HEK293 (cell line): ENCODE data around the gene CCDC27.

ENCODE experiments used
- CTCF ChIA-PET: fragments of 350-600 bp; formaldehyde crosslinking; extraction: SDS; loops from one replicate; lab custom pipeline; 2021; ENCODE audit warnings: antibody characterized with exemption; lab: Yijun Ruan, JAX
- POLR2A ChIA-PET: fragments of 300-600 bp; formaldehyde crosslinking; extraction: SDS; loops from one replicate; lab custom pipeline; 2020; ENCODE audit warnings: antibody characterized with exemption, inconsistent platforms; lab: Yijun Ruan, JAX
- H3K27ac ChIP-seq: fragments of 200-500 bp; sonication (Bioruptor generic); 2 replicates; pipeline ENCODE4 v1.5.1; 2014; ENCODE audit warnings: low read depth, low read length, control low read depth, inconsistent platforms; ENCODE audit errors: extremely low read depth
- H3K36me3 ChIP-seq, 2 experiments: fragments of 200-500 bp in 1 of 2; sonication (Bioruptor generic) in 1 of 2; 1 replicate in 1 of 2; 2 replicates in 1 of 2; pipeline ENCODE4 v1.5.1; 2014 to 2017; ENCODE audit warnings: inconsistent platforms in 2 of 2, low read length in 2 of 2; ENCODE audit not compliant: control insufficient read depth in 2 of 2, insufficient read depth in 1 of 2
- H3K4me1 ChIP-seq: fragments of 200-500 bp; sonication (Bioruptor generic); 2 replicates; pipeline ENCODE4 v1.5.1; 2014; ENCODE audit warnings: mild to moderate bottlenecking, low read length, inconsistent platforms; ENCODE audit not compliant: control insufficient read depth, insufficient read depth
- H3K4me3 ChIP-seq: 2 replicates; pipeline ENCODE4 v1.5.1; 2011; ENCODE audit warnings: low read depth, mild to moderate bottlenecking, control low read depth, low read length, moderate library complexity
- H3K9me3 ChIP-seq: fragments of 200-500 bp; sonication (Bioruptor generic); 2 replicates; pipeline ENCODE4 v1.5.1; 2014; ENCODE audit warnings: low read depth, low read length, inconsistent platforms; ENCODE audit not compliant: control insufficient read depth, insufficient read depth
- GFI1B ChIP-seq: fragments of 450-650 bp; formaldehyde crosslinking; IDR thresholded peaks from 2 replicates; pipeline ENCODE4 v1.5.1; 2016; ENCODE audit warnings: missing biosample characterization, missing genetic modification characterization
- GLIS1 ChIP-seq: fragments of 450-650 bp; formaldehyde crosslinking; IDR thresholded peaks from 2 replicates; pipeline ENCODE4 v1.5.1; 2016; ENCODE audit warnings: missing biosample characterization, missing genetic modification characterization
- MEIS1 ChIP-seq: sonication (generic); formaldehyde crosslinking; IDR thresholded peaks from 2 replicates; pipeline ENCODE4 v1.8.1; 2022; ENCODE audit warnings: missing genetic modification reagents, mild to moderate bottlenecking, borderline replicate concordance
- MZF1 ChIP-seq: fragments of 450-650 bp; formaldehyde crosslinking; IDR thresholded peaks from 2 replicates; pipeline ENCODE4 v1.5.1; 2017; ENCODE audit warnings: missing biosample characterization, missing genetic modification characterization, borderline replicate concordance
- SCRT2 ChIP-seq: fragments of 450-650 bp; formaldehyde crosslinking; IDR thresholded peaks from 2 replicates; pipeline ENCODE4 v1.5.1; 2016; ENCODE audit warnings: missing biosample characterization, missing genetic modification characterization
- TCF7L2 ChIP-seq: IDR thresholded peaks from 2 replicates; pipeline ENCODE4 v1.6.1; 2011; ENCODE audit warnings: low read depth, mild to moderate bottlenecking, inconsistent platforms, low read length, moderate library complexity, borderline replicate concordance
- ZFP41 ChIP-seq: fragments of 450-650 bp; formaldehyde crosslinking; IDR thresholded peaks from 2 replicates; pipeline ENCODE4 v1.5.1; 2016; ENCODE audit warnings: missing biosample characterization, missing genetic modification characterization, borderline replicate concordance
- ZNF19 ChIP-seq: fragments of 450-650 bp; formaldehyde crosslinking; IDR thresholded peaks from 2 replicates; pipeline ENCODE4; 2016; ENCODE audit warnings: missing biosample characterization, missing genetic modification characterization, low read depth
- ZNF335 ChIP-seq: fragments of 450-650 bp; formaldehyde crosslinking; conservative IDR thresholded peaks from 2 replicates; pipeline ENCODE4 v1.5.1; 2016; ENCODE audit warnings: missing biosample characterization, missing genetic modification characterization
- ZNF404 ChIP-seq: fragments of 450-650 bp; formaldehyde crosslinking; IDR thresholded peaks from 2 replicates; pipeline ENCODE4 v1.5.1; 2017; ENCODE audit warnings: missing biosample characterization, missing genetic modification characterization
- ZNF416 ChIP-seq: fragments of 450-650 bp; formaldehyde crosslinking; IDR thresholded peaks from 2 replicates; pipeline ENCODE4 v1.5.1; 2016; ENCODE audit warnings: missing biosample characterization, missing genetic modification characterization
- ZNF473 ChIP-seq: fragments of 450-650 bp; formaldehyde crosslinking; IDR thresholded peaks from 2 replicates; pipeline ENCODE4 v1.5.1; 2017; ENCODE audit warnings: missing biosample characterization, missing genetic modification characterization
- ZNF501 ChIP-seq: fragments of 450-650 bp; formaldehyde crosslinking; IDR thresholded peaks from 2 replicates; pipeline ENCODE4 v1.5.1; 2016; ENCODE audit warnings: missing biosample characterization, missing genetic modification characterization
- ZNF510 ChIP-seq: fragments of 450-650 bp; formaldehyde crosslinking; IDR thresholded peaks from 2 replicates; pipeline ENCODE4 v1.5.1; 2018; ENCODE audit warnings: mild to moderate bottlenecking, missing genetic modification characterization, missing biosample characterization; ENCODE audit not compliant: insufficient replicate concordance
- ZNF521 ChIP-seq: fragments of 450-650 bp; formaldehyde crosslinking; IDR thresholded peaks from 2 replicates; pipeline ENCODE4 v1.5.1; 2017; ENCODE audit warnings: missing biosample characterization, mild to moderate bottlenecking, missing genetic modification characterization
- ZNF530 ChIP-seq: fragments of 450-650 bp; formaldehyde crosslinking; IDR thresholded peaks from 2 replicates; pipeline ENCODE4 v1.5.1; 2016; ENCODE audit warnings: low read depth, missing biosample characterization, missing genetic modification characterization
- ZNF561 ChIP-seq: fragments of 450-650 bp; IDR thresholded peaks from 2 replicates; pipeline ENCODE4 v1.5.1; 2018; ENCODE audit warnings: missing biosample characterization, missing genetic modification characterization, borderline replicate concordance
- ZNF585B ChIP-seq: fragments of 450-650 bp; formaldehyde crosslinking; IDR thresholded peaks from 2 replicates; pipeline ENCODE4 v1.5.1; 2016; ENCODE audit warnings: missing biosample characterization, missing genetic modification characterization
- ZNF660 ChIP-seq: fragments of 450-650 bp; IDR thresholded peaks from 2 replicates; pipeline ENCODE4 v1.5.1; 2018; ENCODE audit warnings: missing biosample characterization, mild to moderate bottlenecking, missing genetic modification characterization
- ZNF707 ChIP-seq: fragments of 450-650 bp; formaldehyde crosslinking; IDR thresholded peaks from 2 replicates; pipeline ENCODE4 v1.5.1; 2016; ENCODE audit warnings: missing biosample characterization, missing genetic modification characterization
- ZNF768 ChIP-seq: fragments of 450-650 bp; formaldehyde crosslinking; IDR thresholded peaks from 2 replicates; pipeline ENCODE4 v1.5.1; 2018; ENCODE audit warnings: missing biosample characterization, mild to moderate bottlenecking, missing genetic modification characterization
- ZNF785 ChIP-seq: fragments of 450-650 bp; formaldehyde crosslinking; IDR thresholded peaks from 2 replicates; pipeline ENCODE4 v1.5.1; 2016; ENCODE audit warnings: missing biosample characterization, missing genetic modification characterization
- ZNF837 ChIP-seq: fragments of 450-650 bp; formaldehyde crosslinking; IDR thresholded peaks from 2 replicates; pipeline ENCODE4 v1.5.1; 2016; ENCODE audit warnings: missing biosample characterization, missing genetic modification characterization
- TF ChIP-seq, protein P1 (sequence below): fragments of 450-650 bp; formaldehyde crosslinking; IDR thresholded peaks from 2 replicates; pipeline ENCODE4 v1.5.1; 2017; ENCODE audit warnings: missing biosample characterization, missing genetic modification characterization
- TF ChIP-seq, protein P2 (sequence below): fragments of 450-650 bp; formaldehyde crosslinking; IDR thresholded peaks from 2 replicates; pipeline ENCODE4 v1.5.1; 2016; ENCODE audit warnings: missing biosample characterization, missing genetic modification characterization

The CCDC27 gene

DNA sequence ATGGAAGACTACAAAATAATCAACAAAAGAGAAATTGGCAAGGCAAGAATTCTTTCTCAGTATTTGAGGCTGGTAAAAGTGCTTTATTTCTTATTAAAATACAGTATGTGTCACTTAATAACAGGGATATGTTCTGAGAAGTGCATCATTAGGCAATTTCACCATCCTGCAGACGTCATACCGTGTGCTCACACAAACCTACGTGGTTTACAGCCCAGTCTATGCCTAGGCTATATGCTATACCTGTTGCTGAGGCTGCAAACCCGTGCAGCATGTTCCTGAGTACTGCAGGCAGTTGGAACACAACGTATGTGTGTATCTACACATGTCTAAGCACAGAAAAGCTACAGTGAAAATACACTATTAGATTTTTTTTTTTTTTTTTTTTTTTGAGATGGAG, 2.7 kb upstream of the CCDC27 start:
- Histone ChIP-seq H3K36me3 (peaks cover 0 to 16% of the 10 kb centered on the region in 2 experiments; a peak in 1 of 3 replicates), H3K4me1 (no peaks in the 10 kb centered on the region), H3K27ac (no peak overlapping the region), H3K9me3 (no peaks in the 10 kb centered on the region), H3K4me3 (no peak overlapping the region)
- ChIA-PET POLR2A (no interaction called here), CTCF (no interaction called here)
- TF ChIP-seq SCRT2 (tag by site-specific recombination) (peak; percentile 67), ZNF335 (tag by site-specific recombination) (no peak)

DNA sequence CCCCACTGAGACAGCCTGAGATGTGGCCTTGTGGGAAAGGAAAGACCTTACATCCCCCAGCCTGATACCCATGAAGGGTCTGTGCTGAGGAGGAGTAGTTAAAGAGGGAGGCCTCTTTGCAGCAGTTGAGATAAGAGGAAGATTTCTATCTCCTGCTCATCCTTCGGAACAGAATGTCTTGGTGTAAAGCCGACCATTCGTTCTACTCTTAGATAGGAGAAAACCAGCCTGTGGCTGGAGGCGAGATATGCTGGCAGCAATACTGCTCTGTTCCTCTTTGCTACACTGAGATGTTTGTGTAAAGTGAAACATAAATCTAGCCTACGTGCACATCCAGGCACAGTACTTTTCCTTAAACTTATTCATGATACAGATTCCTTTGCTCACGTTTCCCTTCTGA, 1.5 kb upstream of the CCDC27 start:
- CTCF ChIA-PET: no interaction called here
- POLR2A ChIA-PET: no interaction called here
- H3K27ac ChIP-seq: no peak overlapping the region
- H3K9me3 ChIP-seq: no peaks in the 10 kb centered on the region
- no peaks in the 10 kb centered on the region for H3K4me1 ChIP-seq
- H3K4me3 ChIP-seq: no peak overlapping the region
- peaks cover 0 to 4% of the 10 kb centered on the region in 2 experiments; a peak in 1 of 3 replicates for H3K36me3 ChIP-seq
- TF ChIP-seq ZNF19 (no peak), ZNF707 (tag by site-specific recombination) (no peak), GFI1B (tag by site-specific recombination) (no peak), ZNF530 (tag by site-specific recombination) (no peak), ZNF521 (tag by site-specific recombination) (no peak), ZNF501 (tag by site-specific recombination) (no peak)
- TF ChIP-seq, all 188 proteins: peak for 0

DNA sequence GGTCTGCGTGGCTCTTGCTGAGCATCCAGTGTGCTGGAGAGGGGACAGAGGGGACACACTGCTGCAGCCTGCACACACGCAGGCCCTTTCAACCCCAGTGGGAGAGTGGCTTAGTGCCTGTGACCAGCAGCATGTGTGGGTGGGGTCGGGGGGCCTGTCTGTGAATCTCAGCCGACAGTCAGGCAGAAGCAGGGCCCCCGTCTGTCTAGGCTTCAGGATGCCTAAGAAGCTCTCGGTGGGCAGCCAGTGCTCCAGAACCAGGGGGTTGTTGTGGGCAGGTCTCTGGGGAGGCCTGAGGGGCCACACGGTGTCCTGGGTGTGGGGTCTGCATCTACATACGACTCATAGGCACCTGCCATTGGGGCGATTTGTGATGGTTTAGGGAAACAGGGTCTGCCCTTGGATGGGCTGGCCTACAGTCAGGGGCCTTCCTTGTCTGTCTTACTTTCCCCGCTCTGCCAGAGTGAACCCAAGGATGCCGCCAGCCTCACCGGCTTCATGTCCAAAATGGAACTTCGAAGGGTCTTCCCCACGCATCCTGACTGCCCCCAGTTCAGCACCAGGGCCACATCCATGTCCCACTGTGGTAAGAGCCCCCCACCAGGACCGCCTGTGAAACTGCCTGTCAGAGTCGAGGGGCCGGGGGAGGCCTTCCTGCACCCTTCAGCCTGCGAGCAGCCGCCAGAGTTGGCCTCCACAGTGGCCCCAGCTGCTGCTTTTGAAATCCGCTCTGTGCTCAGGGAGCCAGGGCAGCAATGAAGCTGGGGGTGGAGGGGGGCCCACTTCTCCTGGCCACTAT, 1.6 kb downstream of the CCDC27 start:
- Histone ChIP-seq H3K4me3 (no peak overlapping the region), H3K4me1 (no peaks in the 10 kb centered on the region), H3K9me3 (no peaks in the 10 kb centered on the region), H3K27ac (no peak overlapping the region), H3K36me3 (no peaks in the 10 kb centered on the region)
- ChIA-PET CTCF (no interaction called here), POLR2A (interaction anchor here (0.7 kb wide), 1 partner anchor 13 kb away, joined by 3 read pairs; no protein-coding TSS in a partner anchor)
- TF ChIP-seq ZNF510 (tag by site-specific recombination) (no peak), ZNF561 (tag by site-specific recombination) (no peak), ZNF660 (tag by site-specific recombination) (no peak), ZNF585B (tag by site-specific recombination) (no peak), ZFP41 (no peak), ZNF837 (no peak), TCF7L2 (no peak), ZNF768 (tag by site-specific recombination) (no peak), ZNF404 (no peak), ZNF473 (tag by site-specific recombination) (no peak), MZF1 (tag by site-specific recombination) (no peak), MEIS1 (CRISPR knock-in tag) (no peak), ZNF785 (tag by site-specific recombination) (no peak), ZNF416 (tag by site-specific recombination) (no peak), GLIS1 (tag by site-specific recombination) (no peak)
- TF ChIP-seq, protein P1, sequence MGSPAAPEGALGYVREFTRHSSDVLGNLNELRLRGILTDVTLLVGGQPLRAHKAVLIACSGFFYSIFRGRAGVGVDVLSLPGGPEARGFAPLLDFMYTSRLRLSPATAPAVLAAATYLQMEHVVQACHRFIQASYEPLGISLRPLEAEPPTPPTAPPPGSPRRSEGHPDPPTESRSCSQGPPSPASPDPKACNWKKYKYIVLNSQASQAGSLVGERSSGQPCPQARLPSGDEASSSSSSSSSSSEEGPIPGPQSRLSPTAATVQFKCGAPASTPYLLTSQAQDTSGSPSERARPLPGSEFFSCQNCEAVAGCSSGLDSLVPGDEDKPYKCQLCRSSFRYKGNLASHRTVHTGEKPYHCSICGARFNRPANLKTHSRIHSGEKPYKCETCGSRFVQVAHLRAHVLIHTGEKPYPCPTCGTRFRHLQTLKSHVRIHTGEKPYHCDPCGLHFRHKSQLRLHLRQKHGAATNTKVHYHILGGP (tag by site-specific recombination): no peak
- TF ChIP-seq, protein P2, sequence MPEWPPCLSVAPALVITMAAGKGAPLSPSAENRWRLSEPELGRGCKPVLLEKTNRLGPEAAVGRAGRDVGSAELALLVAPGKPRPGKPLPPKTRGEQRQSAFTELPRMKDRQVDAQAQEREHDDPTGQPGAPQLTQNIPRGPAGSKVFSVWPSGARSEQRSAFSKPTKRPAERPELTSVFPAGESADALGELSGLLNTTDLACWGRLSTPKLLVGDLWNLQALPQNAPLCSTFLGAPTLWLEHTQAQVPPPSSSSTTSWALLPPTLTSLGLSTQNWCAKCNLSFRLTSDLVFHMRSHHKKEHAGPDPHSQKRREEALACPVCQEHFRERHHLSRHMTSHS (tag by site-specific recombination): no peak
